ENCODE data around the gene ATP6V0A1.

DNA sequence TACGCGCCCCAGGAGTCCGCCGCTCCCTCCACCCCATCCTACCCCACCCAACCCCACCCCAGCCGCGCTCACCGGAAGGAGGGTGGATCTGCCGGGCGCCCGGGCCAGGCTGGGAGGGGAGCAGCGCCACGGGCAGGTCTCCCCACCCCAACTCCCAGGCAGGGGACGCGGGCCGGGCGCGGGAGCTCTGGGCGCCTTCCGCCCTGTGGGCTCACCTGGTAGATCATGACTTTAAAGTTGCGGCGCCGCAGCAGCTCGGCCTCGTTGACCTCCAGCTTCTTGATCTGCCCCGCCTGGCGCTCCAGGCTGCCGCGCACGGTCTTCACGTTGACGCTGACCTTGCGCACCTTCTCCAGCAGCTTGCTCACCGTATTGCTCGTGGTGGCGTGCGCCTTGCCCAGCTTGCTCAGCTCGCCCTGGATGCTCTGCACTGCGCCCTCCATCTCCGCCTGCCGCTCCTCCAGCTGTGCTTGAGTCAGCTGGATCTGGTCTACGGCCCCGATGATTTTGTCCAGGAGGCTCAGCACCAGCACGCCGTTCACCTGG lies 36.2 kb upstream of the ATP6V0A1 start:
- TF ChIP-seq POLR2AphosphoS5 (IDR thresholded peaks at IDR 0.05) = no peak
- no peak for TF ChIP-seq EP300 (IDR thresholded peaks at IDR 0.05; ENCODE audit: low read depth)
- TF ChIP-seq CTCF (IDR thresholded peaks at IDR 0.05) = no peak
- TF ChIP-seq POLR2A (IDR thresholded peaks at IDR 0.05) = no peak
